ENCODE measurements around the gene C2CD5.

- TF ChIP-seq CTCF (conservative IDR thresholded peaks at IDR 0.05; ENCODE audit: low read depth, low read length) (no peak), POLR2A (IDR thresholded peaks at IDR 0.05; ENCODE audit: low read depth, low read length) (no peak), CHD1 (IDR thresholded peaks at IDR 0.05; ENCODE audit: low read depth, low read length) (no peak)
Observed at GRCh38 chr12:22477894-22478287, 66.5 kb downstream of the C2CD5 start.

All from IMR-90 (cell line).